ENCODE results near the gene CDK5. TPM values are rescaled to one million over a fixed set of nuclear protein-coding genes. Genes with fewer than 3 reads are reported as not detected.

The CDK5 gene
- total and polyA plus RNA-seq, 10 of the 15 experiments (the other 5 are each of a cell fraction or from before 2014, with no cell fraction given): 1.5 to 33.4 (median 21.6) TPM

- no peak for TF ChIP-seq ZBTB33 (IDR thresholded peaks at IDR 0.05)
- no peak for TF ChIP-seq NBN (IDR thresholded peaks at IDR 0.05)
- TF ChIP-seq CBFB (IDR thresholded peaks at IDR 0.05; ENCODE audit: low read depth): no peak
- TF ChIP-seq CTCF (IDR thresholded peaks at IDR 0.05 in 2 of 3, conservative IDR thresholded peaks at IDR 0.05 in 1 of 3; ENCODE audit: control insufficient read depth in 2 of 3, extremely low read depth in 1 of 3, insufficient read depth in 1 of 3, low read depth in 3 of 3, low read length in 3 of 3): no peak
- TF ChIP-seq PAX8 (IDR thresholded peaks at IDR 0.05): no peak
- no peak for TF ChIP-seq SPI1 (IDR thresholded peaks at IDR 0.05; ENCODE audit: borderline replicate concordance, insufficient read depth, low read depth, low read length)
- TF ChIP-seq PML (IDR thresholded peaks at IDR 0.05; ENCODE audit: low read length): no peak
- no peak for TF ChIP-seq RAD21 (IDR thresholded peaks at IDR 0.05; ENCODE audit: insufficient read depth, low read depth, low read length)
- TF ChIP-seq ZSCAN29 (IDR thresholded peaks at IDR 0.05): no peak
- no peak for TF ChIP-seq RBBP5 (conservative IDR thresholded peaks at IDR 0.05)
- TF ChIP-seq HDAC6 (IDR thresholded peaks at IDR 0.05; ENCODE audit: unreplicated experiment): no peak
- no peak for TF ChIP-seq ATF2 (IDR thresholded peaks at IDR 0.05; ENCODE audit: low read length)
These were observed 52.1 kb downstream of the CDK5 start (continued) for GRCh38 chr7:151005566-151005965.

Other genes starting within 250 kb of the CDK5 start
Only the 7 nearest of the 16 such genes appear.
- gene ATG9B, start 33.4 kb downstream of the CDK5 start, total RNA-seq (2014; rRNA removed): 0.05 TPM in 1 of 2 replicates, not detected in the other
- 0.09 TPM in 1 of 2 replicates, not detected in the other for gene ATG9B, start 33.4 kb downstream of the CDK5 start, total RNA-seq (2014; rRNA removed; fragmentation: Illumina TruSeq; extraction: Trizol)
- gene ATG9B, start 33.4 kb downstream of the CDK5 start, total RNA-seq (2021): 0.36 and 0.48 TPM in 2 replicates
- gene ATG9B, start 33.4 kb downstream of the CDK5 start, polyA plus RNA-seq (2011; rRNA removed): 0.01 and 0.13 TPM in 2 replicates
- 0.12 TPM in 1 of 2 replicates, not detected in the other for gene ATG9B, start 33.4 kb downstream of the CDK5 start, polyA plus RNA-seq (2014; fragmentation: Illumina TruSeq; extraction: Trizol)
- gene ATG9B, start 33.4 kb downstream of the CDK5 start, polyA plus RNA-seq (2014; fragmentation: Nextera tagmentation; extraction: Ambion mirVana): under 1 TPM in 1 of 2 experiments, not detected in 1; 0.04 TPM
- gene ATG9B, start 33.4 kb downstream of the CDK5 start, polyA plus RNA-seq (2014; rRNA removed): 0.13 and 0.62 TPM in 2 replicates
- gene ATG9B, start 33.4 kb downstream of the CDK5 start, polyA plus RNA-seq (2016; fragmentation: Nextera tagmentation; extraction: Ambion mirVana): under 1 TPM; 0.24 to 0.83 TPM
- 26.3 and 27.4 TPM in 2 replicates for gene ABCB8, start 29.4 kb downstream of the CDK5 start, total RNA-seq (2014; rRNA removed)
- 9.1 and 10.8 TPM in 2 replicates for gene ABCB8, start 29.4 kb downstream of the CDK5 start, total RNA-seq (2014; rRNA removed; fragmentation: Illumina TruSeq; extraction: Trizol)
- 30.6 and 34.7 TPM in 2 replicates for gene ABCB8, start 29.4 kb downstream of the CDK5 start, total RNA-seq (2021)
- gene ABCB8, start 29.4 kb downstream of the CDK5 start, polyA plus RNA-seq (2011; rRNA removed): 3.8 and 9.6 TPM in 2 replicates
- gene ABCB8, start 29.4 kb downstream of the CDK5 start, polyA plus RNA-seq (2014; fragmentation: Illumina TruSeq; extraction: Trizol): 4.7 and 11.5 TPM in 2 replicates
- gene ABCB8, start 29.4 kb downstream of the CDK5 start, polyA plus RNA-seq (2014; fragmentation: Nextera tagmentation; extraction: Ambion mirVana): 1 to 10 TPM in 1 of 2 experiments, under 1 TPM in 1; 0.77 to 1.2 TPM
- 24.7 and 27.3 TPM in 2 replicates for gene ABCB8, start 29.4 kb downstream of the CDK5 start, polyA plus RNA-seq (2014; rRNA removed)
- 10 to 100 TPM; 30.5 to 34.8 TPM for gene ABCB8, start 29.4 kb downstream of the CDK5 start, polyA plus RNA-seq (2016; fragmentation: Nextera tagmentation; extraction: Ambion mirVana)
- 0.16 TPM in 1 of 2 replicates, not detected in the other for gene ASIC3, start 9.4 kb downstream of the CDK5 start, total RNA-seq (2014; rRNA removed)
- 0.51 TPM in 1 of 2 replicates, not detected in the other for gene ASIC3, start 9.4 kb downstream of the CDK5 start, total RNA-seq (2014; rRNA removed; fragmentation: Illumina TruSeq; extraction: Trizol)
- gene ASIC3, start 9.4 kb downstream of the CDK5 start, total RNA-seq (2021): 1.0 and 1.5 TPM in 2 replicates
- gene ASIC3, start 9.4 kb downstream of the CDK5 start, polyA plus RNA-seq (2011; rRNA removed): 0.07 and 0.09 TPM in 2 replicates
- gene ASIC3, start 9.4 kb downstream of the CDK5 start, polyA plus RNA-seq (2014; fragmentation: Illumina TruSeq; extraction: Trizol): 0.47 TPM in 1 of 2 replicates, not detected in the other
- not detected for gene ASIC3, start 9.4 kb downstream of the CDK5 start, polyA plus RNA-seq (2014; fragmentation: Nextera tagmentation; extraction: Ambion mirVana)
- 0.55 and 1.4 TPM in 2 replicates for gene ASIC3, start 9.4 kb downstream of the CDK5 start, polyA plus RNA-seq (2014; rRNA removed)
- under 1 TPM; 0.24 to 0.40 TPM for gene ASIC3, start 9.4 kb downstream of the CDK5 start, polyA plus RNA-seq (2016; fragmentation: Nextera tagmentation; extraction: Ambion mirVana)
- gene SLC4A2, start 1.7 kb upstream of the CDK5 start, total RNA-seq (2014; rRNA removed): 50.7 and 51.0 TPM in 2 replicates
- gene SLC4A2, start 1.7 kb upstream of the CDK5 start, total RNA-seq (2014; rRNA removed; fragmentation: Illumina TruSeq; extraction: Trizol): 15.6 and 17.4 TPM in 2 replicates
- gene SLC4A2, start 1.7 kb upstream of the CDK5 start, total RNA-seq (2021): 69.1 and 78.6 TPM in 2 replicates
- 10.8 and 25.8 TPM in 2 replicates for gene SLC4A2, start 1.7 kb upstream of the CDK5 start, polyA plus RNA-seq (2011; rRNA removed)
- 2.9 and 21.9 TPM in 2 replicates for gene SLC4A2, start 1.7 kb upstream of the CDK5 start, polyA plus RNA-seq (2014; fragmentation: Illumina TruSeq; extraction: Trizol)
- gene SLC4A2, start 1.7 kb upstream of the CDK5 start, polyA plus RNA-seq (2014; fragmentation: Nextera tagmentation; extraction: Ambion mirVana): 10 to 100 TPM in 1 of 2 experiments, 1 to 10 TPM in 1; 2.7 to 12.1 TPM
- 63.8 and 68.7 TPM in 2 replicates for gene SLC4A2, start 1.7 kb upstream of the CDK5 start, polyA plus RNA-seq (2014; rRNA removed)
- 10 to 100 TPM; 34.4 to 38.9 TPM for gene SLC4A2, start 1.7 kb upstream of the CDK5 start, polyA plus RNA-seq (2016; fragmentation: Nextera tagmentation; extraction: Ambion mirVana)
- 84.3 and 93.9 TPM in 2 replicates for gene FASTK, start 22.9 kb upstream of the CDK5 start, total RNA-seq (2014; rRNA removed)
- gene FASTK, start 22.9 kb upstream of the CDK5 start, total RNA-seq (2014; rRNA removed; fragmentation: Illumina TruSeq; extraction: Trizol): 22.8 and 26.6 TPM in 2 replicates
- gene FASTK, start 22.9 kb upstream of the CDK5 start, total RNA-seq (2021): 79.2 and 82.0 TPM in 2 replicates
- gene FASTK, start 22.9 kb upstream of the CDK5 start, polyA plus RNA-seq (2011; rRNA removed): 13.0 and 26.9 TPM in 2 replicates
- gene FASTK, start 22.9 kb upstream of the CDK5 start, polyA plus RNA-seq (2014; fragmentation: Illumina TruSeq; extraction: Trizol): 8.5 and 23.7 TPM in 2 replicates
- gene FASTK, start 22.9 kb upstream of the CDK5 start, polyA plus RNA-seq (2014; fragmentation: Nextera tagmentation; extraction: Ambion mirVana): 1 to 10 TPM in 1 of 2 experiments, under 1 TPM in 1; 0.19 to 4.1 TPM
- gene FASTK, start 22.9 kb upstream of the CDK5 start, polyA plus RNA-seq (2014; rRNA removed): 102 and 123 TPM in 2 replicates
- 10 to 100 TPM; 86.3 to 96.5 TPM for gene FASTK, start 22.9 kb upstream of the CDK5 start, polyA plus RNA-seq (2016; fragmentation: Nextera tagmentation; extraction: Ambion mirVana)
- gene TMUB1, start 25.6 kb upstream of the CDK5 start, total RNA-seq (2014; rRNA removed): 48.2 and 51.6 TPM in 2 replicates
- gene TMUB1, start 25.6 kb upstream of the CDK5 start, total RNA-seq (2014; rRNA removed; fragmentation: Illumina TruSeq; extraction: Trizol): 10.8 and 12.3 TPM in 2 replicates
- 74.7 and 79.5 TPM in 2 replicates for gene TMUB1, start 25.6 kb upstream of the CDK5 start, total RNA-seq (2021)
- 4.9 and 17.8 TPM in 2 replicates for gene TMUB1, start 25.6 kb upstream of the CDK5 start, polyA plus RNA-seq (2011; rRNA removed)
- 1.4 and 11.9 TPM in 2 replicates for gene TMUB1, start 25.6 kb upstream of the CDK5 start, polyA plus RNA-seq (2014; fragmentation: Illumina TruSeq; extraction: Trizol)
- under 1 TPM in 1 of 2 experiments, not detected in 1; 0.27 TPM for gene TMUB1, start 25.6 kb upstream of the CDK5 start, polyA plus RNA-seq (2014; fragmentation: Nextera tagmentation; extraction: Ambion mirVana)
- 63.9 and 74.4 TPM in 2 replicates for gene TMUB1, start 25.6 kb upstream of the CDK5 start, polyA plus RNA-seq (2014; rRNA removed)
- 10 to 100 TPM; 41.3 to 48.4 TPM for gene TMUB1, start 25.6 kb upstream of the CDK5 start, polyA plus RNA-seq (2016; fragmentation: Nextera tagmentation; extraction: Ambion mirVana)
- 20.7 and 24.7 TPM in 2 replicates for gene AGAP3, start 28.6 kb upstream of the CDK5 start, total RNA-seq (2014; rRNA removed)
- gene AGAP3, start 28.6 kb upstream of the CDK5 start, total RNA-seq (2014; rRNA removed; fragmentation: Illumina TruSeq; extraction: Trizol): 13.4 and 15.4 TPM in 2 replicates
- gene AGAP3, start 28.6 kb upstream of the CDK5 start, total RNA-seq (2021): 62.9 and 68.1 TPM in 2 replicates
- 16.6 and 28.5 TPM in 2 replicates for gene AGAP3, start 28.6 kb upstream of the CDK5 start, polyA plus RNA-seq (2011; rRNA removed)
- gene AGAP3, start 28.6 kb upstream of the CDK5 start, polyA plus RNA-seq (2014; fragmentation: Illumina TruSeq; extraction: Trizol): 7.2 and 16.0 TPM in 2 replicates
- 1 to 10 TPM; 1.8 to 4.7 TPM for gene AGAP3, start 28.6 kb upstream of the CDK5 start, polyA plus RNA-seq (2014; fragmentation: Nextera tagmentation; extraction: Ambion mirVana)
- gene AGAP3, start 28.6 kb upstream of the CDK5 start, polyA plus RNA-seq (2014; rRNA removed): 39.8 and 40.5 TPM in 2 replicates
- gene AGAP3, start 28.6 kb upstream of the CDK5 start, polyA plus RNA-seq (2016; fragmentation: Nextera tagmentation; extraction: Ambion mirVana): 1 to 10 TPM; 8.5 to 9.0 TPM